Common myeloid progenitor, CD34-positive (primary cell): Measurements from ENCODE around the gene DNAJC17. TPM values are rescaled to one million over a fixed set of nuclear protein-coding genes. Genes with fewer than 3 reads are reported as not detected.

ENCODE experiments used
- CTCF ChIA-PET: fragments of 350-600 bp; sonication (Branson Sonifier 250); formaldehyde crosslinking; loops from one replicate; lab custom pipeline; 2021; ENCODE audit warnings: antibody characterized with exemption; lab: Charles Lee
- POLR2A ChIA-PET: fragments of 350-600 bp; sonication (Branson Sonifier 250); formaldehyde crosslinking; loops from one replicate; lab custom pipeline; 2021; ENCODE audit warnings: antibody characterized with exemption; lab: Charles Lee
- DNase-seq, 3 donors: peaks; one replicate each; pipeline versions ENCODE4 v3.0.0 to v3.0.0-alpha.2; 2013
- H3K27ac ChIP-seq, 2 experiments: 1 replicate in 1 of 2; 2 replicates in 1 of 2; pipeline ENCODE4 v1.7.0; 2013; ENCODE audit warnings: inconsistent platforms in 2 of 2, low read length in 2 of 2, mild to moderate bottlenecking in 2 of 2, low read depth in 1 of 2, moderate library complexity in 1 of 2; ENCODE audit not compliant: severe bottlenecking in 2 of 2, insufficient read depth in 1 of 2, poor library complexity in 1 of 2
- H3K27me3 ChIP-seq, 5 experiments: replicated peaks in 2 of 5; 1 replicate in 3 of 5; 2 replicates in 2 of 5; pipeline versions ENCODE4 v1.6.1 to v1.7.0; 2013; ENCODE audit warnings: low read length in 4 of 5, mild to moderate bottlenecking in 2 of 5, moderate library complexity in 2 of 5, inconsistent platforms in 1 of 5; ENCODE audit not compliant: insufficient read depth in 5 of 5, control insufficient read depth in 4 of 5
- H3K36me3 ChIP-seq, 4 experiments: 1 replicate in 2 of 4; 2 replicates in 2 of 4; pipeline versions ENCODE4 v1.6.1 to v1.7.0; 2013; ENCODE audit warnings: low read length in 3 of 4, control low read depth in 1 of 4, mild to moderate bottlenecking in 1 of 4; ENCODE audit not compliant: control insufficient read depth in 4 of 4, insufficient read depth in 4 of 4
- H3K4me1 ChIP-seq, 4 experiments: 1 replicate in 3 of 4; 2 replicates in 1 of 4; pipeline versions ENCODE4 v1.6.1 to v1.7.1; 2013; ENCODE audit warnings: low read length in 3 of 4, mild to moderate bottlenecking in 3 of 4, control low read depth in 1 of 4, inconsistent platforms in 1 of 4, moderate library complexity in 1 of 4; ENCODE audit not compliant: control insufficient read depth in 4 of 4, insufficient read depth in 4 of 4; ENCODE audit errors: control extremely low read depth in 1 of 4
- H3K4me3 ChIP-seq, 7 experiments: 1 replicate in 4 of 7; 2 replicates in 3 of 7; pipeline versions ENCODE4 v1.5.1 to v1.7.0; 2013; ENCODE audit warnings: mild to moderate bottlenecking in 7 of 7, low read length in 6 of 7, moderate library complexity in 6 of 7, inconsistent platforms in 2 of 7, low read depth in 2 of 7, control low read depth in 1 of 7; ENCODE audit not compliant: insufficient read depth in 4 of 7, control insufficient read depth in 1 of 7; ENCODE audit errors: extremely low read depth in 1 of 7
- H3K9me3 ChIP-seq, 5 experiments: 1 replicate in 4 of 5; 2 replicates in 1 of 5; pipeline versions ENCODE4 v1.6.1 to v1.7.1; 2013; ENCODE audit warnings: low read length in 4 of 5, mild to moderate bottlenecking in 2 of 5, inconsistent platforms in 1 of 5, low read depth in 1 of 5, moderate library complexity in 1 of 5; ENCODE audit not compliant: control insufficient read depth in 4 of 5, insufficient read depth in 2 of 5; ENCODE audit errors: control extremely low read depth in 1 of 5
- WGBS: methylation state at CpG from one replicate; pipeline ENCODE4 v1.1.5; 2013; ENCODE audit not compliant: insufficient coverage; 5-methylcytosine and 5-hydroxymethylcytosine counted together
- polyA plus RNA-seq: library from polyadenylated mRNA; unstranded; fragments of 120-200 nt; gene quantifications from one replicate; pipeline ENCODE4 v1.2.1, GENCODE V29; 2013

The DNAJC17 gene, protein sequence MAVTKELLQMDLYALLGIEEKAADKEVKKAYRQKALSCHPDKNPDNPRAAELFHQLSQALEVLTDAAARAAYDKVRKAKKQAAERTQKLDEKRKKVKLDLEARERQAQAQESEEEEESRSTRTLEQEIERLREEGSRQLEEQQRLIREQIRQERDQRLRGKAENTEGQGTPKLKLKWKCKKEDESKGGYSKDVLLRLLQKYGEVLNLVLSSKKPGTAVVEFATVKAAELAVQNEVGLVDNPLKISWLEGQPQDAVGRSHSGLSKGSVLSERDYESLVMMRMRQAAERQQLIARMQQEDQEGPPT
- 31.4 TPM for polyA plus RNA-seq

- ChIA-PET POLR2A (interaction anchor here (0.6 to 1.5 kb wide), 2 partner anchors 10 to 283 kb away, joined by 3 to 5 read pairs; no protein-coding TSS in a partner anchor), CTCF (interaction anchor here (0.6 to 0.8 kb wide), 2 partner anchors 22 to 28 kb away, joined by 3 read pairs; no protein-coding TSS in a partner anchor)
- Histone ChIP-seq H3K36me3 (peaks cover 3 to 28% (median 18%) of the 10 kb centered on the region in 4 experiments), H3K4me3 (peak within 1 kb of the TSS; percentile 89 to 99 (median 96)), H3K9me3 (no peaks in the 10 kb centered on the region), H3K4me1 (peaks cover 5 to 29% (median 18%) of the 10 kb centered on the region in 4 experiments), H3K27me3 (no peaks in the 10 kb centered on the region), H3K27ac (peak within 1 kb of the TSS; percentile 83 to 92)
- 0% methylated on average over 59 of the region's 64 CpGs for WGBS
- DNase-seq: peak; percentile 96 to 99 (median 98)
These were observed at the start of gene DNAJC17, which contains the start of gene ZFYVE19 for GRCh38 chr15:40807028-40807887. Gene DNAJC17 (minus strand): TSS chr15:40807473. CDS start chr15:40807446, 27 bp downstream. Gene ZFYVE19 (plus strand): TSS chr15:40807089. CDS start chr15:40807590, 501 bp downstream.

DNA sequence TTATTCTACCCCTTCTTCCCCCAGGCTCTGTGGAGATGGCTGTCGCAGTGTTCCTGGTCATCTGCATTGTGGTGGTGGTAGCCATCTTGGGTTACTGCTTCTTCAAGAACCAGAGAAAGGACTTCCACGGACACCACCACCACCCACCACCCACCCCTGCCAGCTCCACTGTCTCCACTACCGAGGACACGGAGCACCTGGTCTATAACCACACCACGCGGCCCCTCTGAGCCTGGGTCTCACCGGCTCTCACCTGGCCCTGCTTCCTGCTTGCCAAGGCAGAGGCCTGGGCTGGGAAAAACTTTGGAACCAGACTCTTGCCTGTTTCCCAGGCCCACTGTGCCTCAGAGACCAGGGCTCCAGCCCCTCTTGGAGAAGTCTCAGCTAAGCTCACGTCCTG is 49.5 kb upstream of the DNAJC17 start:
- no peaks in the 10 kb centered on the region for H3K9me3 ChIP-seq
- ChIA-PET CTCF (interaction anchor here (1.0 to 12.1 kb wide), 19 partner anchors 7 to 329 kb away, joined by 3 to 231 read pairs (median 6); partner anchors contain the start of genes PPP1R14D, SPINT1 and VPS18), POLR2A (interaction anchor here (2.7 kb wide), 1 partner anchor 37 kb away, joined by 9 read pairs; the partner anchor contains the start of gene VPS18)
- no peak for DNase-seq
- WGBS: 87% methylated on average over 3 of the region's 8 CpGs
- no peak overlapping the region for H3K4me3 ChIP-seq
- H3K27ac ChIP-seq: no peak overlapping the region
- no peaks in the 10 kb centered on the region for H3K27me3 ChIP-seq
- peaks cover 0 to 6% (median 4%) of the 10 kb centered on the region in 4 experiments for H3K4me1 ChIP-seq
- peaks cover 6 to 40% (median 16%) of the 10 kb centered on the region in 4 experiments for H3K36me3 ChIP-seq

- ChIA-PET CTCF (interaction anchor here (1.0 to 12.1 kb wide), 4 partner anchors 9 to 45 kb away, joined by 4 to 231 read pairs (median 42); partner anchors contain the start of genes SPINT1 and VPS18), POLR2A (no interaction called here)
- Histone ChIP-seq H3K9me3 (no peaks in the 10 kb centered on the region), H3K27ac (no peak overlapping the region), H3K4me3 (no peak overlapping the region), H3K27me3 (no peaks in the 10 kb centered on the region), H3K36me3 (peaks cover 6 to 43% (median 16%) of the 10 kb centered on the region in 4 experiments), H3K4me1 (peaks cover 0 to 4% (median 3%) of the 10 kb centered on the region in 4 experiments)
- WGBS: 69% methylated on average over 4 of the region's 13 CpGs
- DNase-seq: no peak
These were observed 48.5 kb upstream of the DNAJC17 start for GRCh38 chr15:40855706-40856234.

- no peak for DNase-seq
- Histone ChIP-seq H3K27me3 (no peaks in the 10 kb centered on the region), H3K4me3 (no peak overlapping the region), H3K36me3 (peaks cover 6 to 48% (median 18%) of the 10 kb centered on the region in 4 experiments), H3K27ac (no peak overlapping the region), H3K4me1 (peaks cover 0 to 3% (median under 1%) of the 10 kb centered on the region in 4 experiments), H3K9me3 (no peaks in the 10 kb centered on the region)
- 95% methylated on average over 7 of the region's 10 CpGs for WGBS
- ChIA-PET CTCF (interaction anchor here (0.6 to 12.1 kb wide), 3 partner anchors 9 to 703 kb away, joined by 3 to 231 read pairs (median 78); partner anchors contain the start of genes SPINT1 and VPS18), POLR2A (no interaction called here)
These were observed 46.9 kb upstream of the DNAJC17 start for GRCh38 chr15:40854161-40854560.

GRCh38 chr15:40853241-40853890 is 46.1 kb upstream of the DNAJC17 start:
- Histone ChIP-seq H3K9me3 (no peaks in the 10 kb centered on the region), H3K4me3 (no peak overlapping the region), H3K4me1 (peaks cover 0 to 3% (median 0%) of the 10 kb centered on the region in 4 experiments), H3K27ac (no peak overlapping the region), H3K27me3 (no peaks in the 10 kb centered on the region), H3K36me3 (peaks cover 6 to 48% (median 19%) of the 10 kb centered on the region in 4 experiments)
- DNase-seq: no peak
- 92% methylated on average over 12 of the region's 16 CpGs for WGBS
- ChIA-PET CTCF (interaction anchor here (12.1 kb wide), 1 partner anchor 47 kb away, joined by 231 read pairs; the partner anchor contains the start of gene VPS18), POLR2A (no interaction called here)

DNA sequence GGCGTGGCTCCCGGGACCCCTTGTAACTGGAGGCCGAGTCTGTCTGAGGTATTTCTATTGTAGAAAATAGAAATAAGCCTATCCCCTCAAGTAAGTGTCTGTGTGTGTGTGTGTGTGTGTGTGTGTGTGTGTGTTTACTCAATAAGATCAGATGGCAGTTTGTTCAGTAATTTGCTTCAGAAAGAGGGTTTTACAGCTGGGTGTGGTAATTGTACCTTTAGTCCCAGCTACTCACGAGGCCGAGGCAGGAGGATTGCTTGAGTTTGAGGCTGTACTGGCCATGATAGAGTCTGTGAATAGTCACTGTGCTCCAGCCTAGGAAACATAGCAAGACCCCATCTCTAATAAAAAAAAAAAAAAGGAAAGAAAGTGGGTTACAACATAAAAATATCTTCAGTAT is 45.3 kb upstream of the DNAJC17 start:
- ChIA-PET CTCF (interaction anchor here (1.2 kb wide), 3 partner anchors 8 to 41 kb away, joined by 3 to 4 read pairs (median 3); partner anchors contain the start of genes SPINT1 and VPS18), POLR2A (no interaction called here)
- H3K36me3 ChIP-seq: peaks cover 6 to 48% (median 19%) of the 10 kb centered on the region in 4 experiments
- H3K4me1 ChIP-seq: peaks cover 0 to 8% (median 7%) of the 10 kb centered on the region in 4 experiments
- H3K27me3 ChIP-seq: no peaks in the 10 kb centered on the region
- DNase-seq: no peak
- no peak overlapping the region for H3K27ac ChIP-seq
- no peak overlapping the region for H3K4me3 ChIP-seq
- WGBS: 90% methylated on average over 3 of the region's 5 CpGs
- H3K9me3 ChIP-seq: no peaks in the 10 kb centered on the region
